HFFc6 (cell line): ENCODE results near the gene MRS2. TPM values are rescaled to one million over a fixed set of nuclear protein-coding genes. Genes with fewer than 3 reads are reported as not detected.
A peak's percentile ranks its signal among the peaks of the same experiment; 100 is the strongest.
"Not testable (repeated sequence)": the region's sequence is repeated elsewhere in the genome, so short reads cannot be mapped to it uniquely, and the experiment has no call there.

Source experiments
- DNase-seq: peaks from one replicate; pipeline ENCODE4 v3.0.0-alpha.2; 2018
- H3K27ac Mint-ChIP-seq: 2 replicates; pipeline ENCODE4 v1.8.0; 2020; ENCODE audit warnings: mild to moderate bottlenecking, mixed read lengths
- H3K27me3 Mint-ChIP-seq: 2 replicates; pipeline ENCODE4 v1.8.0; 2021; ENCODE audit warnings: mild to moderate bottlenecking, moderate library complexity, mixed read lengths; ENCODE audit not compliant: insufficient read depth
- H3K36me3 Mint-ChIP-seq: 2 replicates; pipeline ENCODE4 v1.8.0; 2021; ENCODE audit warnings: low read depth, mixed read lengths
- H3K4me1 Mint-ChIP-seq: 2 replicates; pipeline ENCODE4 v1.8.0; 2020; ENCODE audit warnings: low read depth, mixed read lengths
- H3K4me3 Mint-ChIP-seq: 2 replicates; pipeline ENCODE4 v1.8.0; 2020; ENCODE audit warnings: mild to moderate bottlenecking, moderate library complexity, mixed read lengths
- H3K9me3 Mint-ChIP-seq: 2 replicates; pipeline ENCODE4 v1.8.0; 2020; ENCODE audit warnings: mild to moderate bottlenecking, mixed read lengths
- CTCF ChIP-seq: fragments of 200-600 bp; sonication (generic); IDR thresholded peaks from 2 replicates; pipeline ENCODE4 v1.5.0; 2021; ENCODE audit warnings: antibody characterized with exemption, mild to moderate bottlenecking
- total RNA-seq, 6 experiments: library from RNA; stranded (reverse); fragmentation: NEBNext Ultra II Directional; extraction: Animal tissue kit (Norgen Biotek cat#: 25700); gene quantifications; 2 replicates in 1 of 6; 3 replicates in 5 of 6; pipeline ENCODE4 v1.2.3, GENCODE V29; 2021

The MRS2 gene
- total RNA-seq, 6 experiments from 2014 or later = 14.7 to 21.1 (median 16.9) TPM

GRCh38 chr6:24396824-24397223 is 5.9 kb upstream of the MRS2 start:
- Mint-ChIP-seq H3K9me3 (peaks cover 9% of the 10 kb centered on the region; the same call in 1 of the 2 replicates), H3K27me3 (peaks cover 21% of the 10 kb centered on the region), H3K27ac (no peak overlapping the region), H3K36me3 (no peaks in the 10 kb centered on the region), H3K4me1 (peaks cover 29% of the 10 kb centered on the region), H3K4me3 (no peak overlapping the region)
- TF ChIP-seq CTCF = no peak
- no peak for DNase-seq

- Mint-ChIP-seq H3K27ac (no peak overlapping the region), H3K4me3 (no peak overlapping the region), H3K4me1 (peaks cover 37% of the 10 kb centered on the region), H3K27me3 (peaks cover 21% of the 10 kb centered on the region), H3K9me3 (peaks cover 9% of the 10 kb centered on the region; the same call in 1 of the 2 replicates), H3K36me3 (no peaks in the 10 kb centered on the region)
- no peak for TF ChIP-seq CTCF
- no peak for DNase-seq
Measured at GRCh38 chr6:24397631-24398030, 5.1 kb upstream of the MRS2 start.

- Mint-ChIP-seq H3K4me1 (peaks cover 47% of the 10 kb centered on the region), H3K27me3 (peaks cover 19% of the 10 kb centered on the region), H3K4me3 (peak overlapping the region; percentile 11; the same call in 1 of the 2 replicates)
- H3K36me3 Mint-ChIP-seq, H3K9me3 Mint-ChIP-seq, DNase-seq, H3K27ac Mint-ChIP-seq: not testable (repeated sequence)
Measured at GRCh38 chr6:24400045-24401039, 2.4 kb upstream of the MRS2 start.

GRCh38 chr6:24401458-24401857 is 1.3 kb upstream of the MRS2 start:
- no peak for TF ChIP-seq CTCF
- peaks cover 5% of the 10 kb centered on the region; the same call in 1 of the 2 replicates for H3K9me3 Mint-ChIP-seq
- H3K4me1 Mint-ChIP-seq = peaks cover 47% of the 10 kb centered on the region
- no peak for DNase-seq
- peaks cover 19% of the 10 kb centered on the region for H3K27me3 Mint-ChIP-seq
- H3K27ac Mint-ChIP-seq = no peak overlapping the region
- peaks cover 11% of the 10 kb centered on the region; the same call in 1 of the 2 replicates for H3K36me3 Mint-ChIP-seq
- no peak overlapping the region for H3K4me3 Mint-ChIP-seq

GRCh38 chr6:24403501-24403824 is 727 bp downstream of the MRS2 start:
- H3K4me1 Mint-ChIP-seq = peaks cover 47% of the 10 kb centered on the region
- no peaks in the 10 kb centered on the region for H3K9me3 Mint-ChIP-seq
- DNase-seq = no peak
- H3K27me3 Mint-ChIP-seq = peaks cover 11% of the 10 kb centered on the region
- peak overlapping the region; percentile 77 for H3K27ac Mint-ChIP-seq
- H3K4me3 Mint-ChIP-seq = peak overlapping the region; percentile 94
- peaks cover 11% of the 10 kb centered on the region; the same call in 1 of the 2 replicates for H3K36me3 Mint-ChIP-seq
- TF ChIP-seq CTCF = no peak

- Mint-ChIP-seq H3K4me3 (no peak overlapping the region), H3K27ac (no peak overlapping the region; the same call in 1 of the 2 replicates), H3K9me3 (no peaks in the 10 kb centered on the region), H3K36me3 (peaks cover 11% of the 10 kb centered on the region; the same call in 1 of the 2 replicates), H3K4me1 (peaks cover 39% of the 10 kb centered on the region), H3K27me3 (peaks cover under 1% of the 10 kb centered on the region; the same call in 1 of the 2 replicates)
- TF ChIP-seq CTCF = no peak
- DNase-seq = no peak
Measured at GRCh38 chr6:24405262-24405661, 2.5 kb downstream of the MRS2 start.
